Omental fat pad (tissue), 4 donors: ENCODE data around the gene TNNI3K. TPM values are rescaled to one million over a fixed set of nuclear protein-coding genes. Genes with fewer than 3 reads are reported as not detected.

Experiments
- ATAC-seq: fragments of 150-250 bp; one replicate; pipeline ENCODE4 v1.9.1; 2016; ENCODE audit warnings: mild to moderate bottlenecking, moderate library complexity; ENCODE audit not compliant: low FRiP score
- DNase-seq: peaks from one replicate; pipeline ENCODE4 v3.0.0-alpha.2; 2019; ENCODE audit warnings: low spot score
- total RNA-seq, 4 donors: library from RNA; depleted of rRNA; stranded (reverse); fragments of >200 nt; gene quantifications; one replicate each; pipeline ENCODE4 v1.1.0, GENCODE V29; 2016
- TF ChIP-seq, protein P1 (sequence below), 3 donors: fragments of 450-650 bp; IDR thresholded peaks; one replicate each; pipeline ENCODE4 v1.5.1; 2016 to 2017; ENCODE audit warnings: antibody characterized with exemption in 3 of 3, mild to moderate bottlenecking in 3 of 3, moderate library complexity in 2 of 3

TNNI3K gene
- total RNA-seq, 4 donors from 2014 or later, result 1.4 to 3.6 TPM; not detected in 2

DNA sequence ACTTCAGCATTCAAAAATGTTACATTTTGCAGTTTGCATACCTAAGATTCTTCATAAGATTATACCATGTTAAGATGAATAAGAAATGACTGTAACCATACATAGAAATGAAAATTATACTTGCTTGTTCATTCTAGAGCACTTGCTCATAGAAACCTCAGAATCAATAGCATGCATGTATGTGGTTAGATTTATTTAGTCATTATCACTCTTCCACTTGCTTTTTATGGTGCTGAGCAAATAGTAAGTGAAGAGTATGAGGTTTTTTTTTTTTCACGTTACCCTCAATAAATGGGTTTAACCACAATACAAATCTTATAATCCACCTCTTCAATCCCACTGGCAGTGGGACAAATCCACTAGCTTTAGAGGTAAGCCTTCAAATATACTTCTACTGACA is 192.5 kb downstream of the TNNI3K start:
- DNase-seq, result no peak
- ATAC-seq, result no peak
- TF ChIP-seq, protein P1, sequence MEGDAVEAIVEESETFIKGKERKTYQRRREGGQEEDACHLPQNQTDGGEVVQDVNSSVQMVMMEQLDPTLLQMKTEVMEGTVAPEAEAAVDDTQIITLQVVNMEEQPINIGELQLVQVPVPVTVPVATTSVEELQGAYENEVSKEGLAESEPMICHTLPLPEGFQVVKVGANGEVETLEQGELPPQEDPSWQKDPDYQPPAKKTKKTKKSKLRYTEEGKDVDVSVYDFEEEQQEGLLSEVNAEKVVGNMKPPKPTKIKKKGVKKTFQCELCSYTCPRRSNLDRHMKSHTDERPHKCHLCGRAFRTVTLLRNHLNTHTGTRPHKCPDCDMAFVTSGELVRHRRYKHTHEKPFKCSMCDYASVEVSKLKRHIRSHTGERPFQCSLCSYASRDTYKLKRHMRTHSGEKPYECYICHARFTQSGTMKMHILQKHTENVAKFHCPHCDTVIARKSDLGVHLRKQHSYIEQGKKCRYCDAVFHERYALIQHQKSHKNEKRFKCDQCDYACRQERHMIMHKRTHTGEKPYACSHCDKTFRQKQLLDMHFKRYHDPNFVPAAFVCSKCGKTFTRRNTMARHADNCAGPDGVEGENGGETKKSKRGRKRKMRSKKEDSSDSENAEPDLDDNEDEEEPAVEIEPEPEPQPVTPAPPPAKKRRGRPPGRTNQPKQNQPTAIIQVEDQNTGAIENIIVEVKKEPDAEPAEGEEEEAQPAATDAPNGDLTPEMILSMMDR (IDR thresholded peaks at IDR 0.05), result no peak

DNA sequence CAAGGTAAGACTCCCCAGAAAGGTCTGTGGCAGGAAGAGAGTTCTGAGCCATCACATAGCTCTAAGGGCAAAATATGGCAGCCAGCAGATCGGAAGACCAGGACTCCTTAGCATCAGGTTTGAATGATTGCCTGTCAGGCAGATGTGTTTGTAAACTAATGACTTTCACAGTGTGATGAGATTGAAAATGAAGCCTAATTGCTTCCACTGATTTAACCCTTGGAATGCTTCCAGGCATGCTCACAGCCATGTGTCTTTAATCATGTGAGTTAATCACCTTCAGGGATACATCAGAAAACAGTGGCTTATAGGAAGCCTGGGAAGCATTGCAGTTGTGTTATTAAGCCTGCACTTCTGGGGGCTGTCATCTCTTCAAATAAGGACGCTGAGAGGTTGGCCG is 194.4 kb downstream of the TNNI3K start:
- DNase-seq (no peak), ATAC-seq (no peak)
- TF ChIP-seq, protein P1 (IDR thresholded peaks at IDR 0.05), result no peak

DNA sequence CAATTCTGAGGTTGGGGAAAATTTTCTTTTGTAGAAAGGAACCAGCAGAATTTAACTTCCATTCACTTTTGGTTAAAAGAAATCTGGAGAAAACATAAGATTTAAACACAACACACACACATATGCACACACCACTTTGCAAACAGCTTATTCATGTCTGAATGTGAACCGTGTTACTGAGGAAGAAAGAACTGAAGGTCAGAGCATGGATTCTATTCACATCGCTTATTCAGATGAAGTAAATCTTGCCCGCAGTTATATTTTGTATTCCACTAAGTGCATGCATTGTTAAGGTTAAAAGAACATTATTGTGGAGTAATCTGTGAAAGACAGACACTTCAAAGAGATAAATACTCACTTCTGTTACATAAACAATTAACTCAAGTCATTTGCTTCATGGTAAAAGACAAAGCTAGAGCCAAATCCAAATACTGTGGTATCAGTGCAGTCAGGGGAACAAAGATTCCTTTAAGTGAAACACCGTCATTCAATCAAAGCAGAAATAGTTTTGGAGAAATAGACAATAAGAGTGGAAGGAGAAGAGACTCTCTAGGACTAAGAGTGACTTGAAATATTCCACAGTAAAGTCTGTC is 195.3 kb downstream of the TNNI3K start:
- no peak for DNase-seq
- ATAC-seq, result no peak
- TF ChIP-seq, protein P1 (IDR thresholded peaks at IDR 0.05), result no peak

DNA sequence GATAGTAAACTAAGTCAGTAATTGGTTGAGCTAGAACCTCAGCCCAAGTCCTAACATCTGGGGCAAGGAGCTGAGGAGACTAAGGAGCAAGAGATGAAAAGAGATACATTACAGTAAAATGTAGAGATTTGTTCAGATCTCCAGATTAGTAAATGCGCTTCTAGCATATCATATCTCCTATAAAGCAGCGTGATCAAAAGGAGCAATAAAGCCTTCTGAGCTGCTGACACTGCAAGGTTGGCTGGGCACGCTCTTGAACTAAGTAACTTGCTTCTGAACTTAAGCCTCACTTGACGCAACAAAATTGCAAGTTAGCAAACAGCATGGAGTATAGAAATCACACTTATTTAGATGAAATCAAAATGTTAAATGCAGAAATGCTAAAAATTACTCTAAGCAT is 196.3 kb downstream of the TNNI3K start:
- ATAC-seq (no peak), DNase-seq (no peak)
- TF ChIP-seq, protein P1 (IDR thresholded peaks at IDR 0.05), result no peak

DNA sequence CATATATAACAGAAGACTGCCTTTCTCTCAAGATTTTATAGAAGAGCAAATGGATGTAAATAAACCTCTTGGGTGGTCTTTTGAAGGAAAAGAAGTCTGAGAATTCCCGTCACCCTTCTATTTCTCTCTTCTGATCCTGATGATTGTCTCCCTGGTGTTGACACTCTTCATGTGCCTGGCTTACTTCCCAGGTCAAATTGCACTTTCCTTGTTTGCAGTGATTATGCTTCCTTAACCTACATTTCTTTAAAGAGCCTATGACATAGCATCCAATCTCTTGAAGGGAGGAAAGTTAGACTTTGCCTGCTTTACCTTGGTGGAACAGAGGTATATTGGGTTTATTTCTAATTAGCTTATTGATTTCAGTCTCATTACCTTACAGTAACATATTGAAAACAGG is 197.1 kb downstream of the TNNI3K start:
- DNase-seq, result no peak
- ATAC-seq, result no peak

DNA sequence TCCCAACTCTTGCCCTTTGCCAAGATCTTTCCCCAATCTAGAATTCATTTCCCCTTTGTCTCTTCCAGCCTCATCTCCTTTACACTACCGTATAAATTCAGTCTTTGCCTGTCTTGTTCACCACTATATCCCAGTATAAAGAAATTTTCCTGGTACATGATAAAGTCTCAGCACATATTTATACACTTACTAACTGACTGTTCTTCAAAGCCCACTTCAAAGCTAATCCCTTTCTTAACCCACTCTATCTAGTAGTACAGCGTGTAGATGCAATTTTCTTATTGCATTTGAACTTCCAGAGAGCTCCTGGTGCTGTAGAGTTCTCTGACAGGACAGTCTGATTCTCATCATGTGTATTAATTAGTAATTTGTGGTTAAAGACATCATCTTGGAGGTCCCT is 199.1 kb downstream of the TNNI3K start:
- DNase-seq, result no peak
- no peak for ATAC-seq
- TF ChIP-seq, protein P1 (IDR thresholded peaks at IDR 0.05), result no peak

More for the DNA sequence above, 197.1 kb downstream of the TNNI3K start:
- TF ChIP-seq, protein P1 (IDR thresholded peaks at IDR 0.05), result no peak

DNA sequence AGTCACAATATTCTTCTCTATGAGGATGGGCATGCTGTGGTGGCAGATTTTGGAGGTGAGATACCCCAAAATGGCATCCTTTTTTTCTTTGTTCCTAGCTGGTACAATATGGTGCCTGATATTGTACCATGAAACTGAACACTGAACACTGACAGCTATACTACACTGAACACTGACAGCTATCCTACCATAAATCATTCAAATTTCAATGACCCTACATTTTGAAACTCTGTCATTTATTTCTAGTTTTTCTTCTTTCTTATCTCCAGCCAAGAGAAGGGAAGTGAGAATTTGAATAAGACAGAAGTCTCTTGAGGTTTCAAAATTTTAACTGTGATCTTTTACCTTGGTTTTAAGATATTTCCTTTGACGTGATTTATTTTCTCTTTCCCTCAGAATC is 200.9 kb downstream of the TNNI3K start:
- DNase-seq (no peak), ATAC-seq (no peak)
- TF ChIP-seq, protein P1 (IDR thresholded peaks at IDR 0.05), result no peak
